ENCODE data around the gene TAGLN.

The TAGLN gene

GRCh38 chr11:117212697-117213355 lies 13.7 kb downstream of the TAGLN start:
- DNase-seq (ENCODE audit: low read depth in 2 of 3, low spot score in 2 of 3) = no peak

GRCh38 chr11:117214404-117215110 lies 15.4 kb downstream of the TAGLN start:
- DNase-seq (ENCODE audit: low read depth in 2 of 3, low spot score in 2 of 3) = no peak

GRCh38 chr11:117217141-117218084 lies 18.2 kb downstream of the TAGLN start:
- DNase-seq (ENCODE audit: low read depth in 2 of 3, low spot score in 2 of 3) = no peak

GRCh38 chr11:117218133-117218915 lies 19.2 kb downstream of the TAGLN start:
- DNase-seq (ENCODE audit: low read depth in 2 of 3, low spot score in 2 of 3) = no peak

- DNase-seq (ENCODE audit: low read depth in 2 of 3, low spot score in 2 of 3) = no peak
Observed at GRCh38 chr11:117219001-117219400, 19.8 kb downstream of the TAGLN start.

GRCh38 chr11:117219455-117219854 lies 20.3 kb downstream of the TAGLN start:
- DNase-seq (ENCODE audit: low read depth in 2 of 3, low spot score in 2 of 3) = no peak

GRCh38 chr11:117219995-117220394 lies 20.8 kb downstream of the TAGLN start:
- no peak for DNase-seq (ENCODE audit: low read depth in 2 of 3, low spot score in 2 of 3)

- no peak for DNase-seq (ENCODE audit: low read depth in 2 of 3, low spot score in 2 of 3)
Observed at GRCh38 chr11:117220568-117220967, 21.4 kb downstream of the TAGLN start.

- DNase-seq (ENCODE audit: low read depth in 2 of 3, low spot score in 2 of 3) = no peak
Observed at GRCh38 chr11:117220999-117221774, 22.0 kb downstream of the TAGLN start.

GRCh38 chr11:117221775-117222517 lies 22.8 kb downstream of the TAGLN start:
- no peak for DNase-seq (ENCODE audit: low read depth in 2 of 3, low spot score in 2 of 3)

GRCh38 chr11:117222991-117223740 lies 24.0 kb downstream of the TAGLN start:
- DNase-seq (ENCODE audit: low read depth in 2 of 3, low spot score in 2 of 3) = no peak

GRCh38 chr11:117223741-117224689 lies 24.8 kb downstream of the TAGLN start:
- no peak for DNase-seq (ENCODE audit: low read depth in 2 of 3, low spot score in 2 of 3)

- DNase-seq (ENCODE audit: low read depth in 2 of 3, low spot score in 2 of 3) = no peak
Observed at GRCh38 chr11:117225553-117226170, 26.5 kb downstream of the TAGLN start.

- DNase-seq (ENCODE audit: low read depth in 2 of 3, low spot score in 2 of 3) = no peak
Observed at GRCh38 chr11:117226388-117227385, 27.5 kb downstream of the TAGLN start.

GRCh38 chr11:117228091-117228490 lies 28.9 kb downstream of the TAGLN start:
- no peak for DNase-seq (ENCODE audit: low read depth in 2 of 3, low spot score in 2 of 3)

- DNase-seq (ENCODE audit: low read depth in 2 of 3, low spot score in 2 of 3) = no peak
Observed at GRCh38 chr11:117229411-117229810, 30.2 kb downstream of the TAGLN start.
